HepG2 (cell line): ENCODE data around the gene ITCH. TPM values are rescaled to one million over a fixed set of nuclear protein-coding genes. Genes with fewer than 3 reads are reported as not detected.

Source experiments
- FOXJ3 ChIP-seq: sonication (generic); formaldehyde crosslinking; IDR thresholded peaks from 2 replicates; pipeline ENCODE4 v1.4.0; 2020; ENCODE audit warnings: missing genetic modification reagents, mild to moderate bottlenecking, borderline replicate concordance
- GPN1 ChIP-seq: sonication (generic); formaldehyde crosslinking; IDR thresholded peaks from 2 replicates; pipeline ENCODE4 v1.5.1; 2020; ENCODE audit warnings: missing genetic modification reagents, borderline replicate concordance
- HNRNPLL ChIP-seq: fragments of 200-400 bp; formaldehyde crosslinking; IDR thresholded peaks from 2 replicates; pipeline ENCODE4 v1.6.1; 2017; ENCODE audit warnings: mild to moderate bottlenecking, low read depth, low read length; ENCODE audit not compliant: poor library complexity, severe bottlenecking
- KDM5A ChIP-seq: fragments of 200-600 bp; sonication (generic); IDR thresholded peaks from 2 replicates; pipeline ENCODE4 v1.7.0; 2018; ENCODE audit warnings: antibody characterized with exemption, mild to moderate bottlenecking, low read length, borderline replicate concordance
- KLF9 ChIP-seq: IDR thresholded peaks from 2 replicates; pipeline ENCODE4 v1.6.1; 2016; ENCODE audit warnings: low read depth
- MAFK ChIP-seq, 2 experiments: IDR thresholded peaks in 1 of 2; conservative IDR thresholded peaks in 1 of 2; 2 replicates each; pipeline ENCODE4 v1.6.1; 2011; ENCODE audit warnings: improper control_type of control experiment in 2 of 2, low read length in 2 of 2
- MZF1 ChIP-seq: sonication (generic); formaldehyde crosslinking; IDR thresholded peaks from 2 replicates; pipeline ENCODE4 v1.8.1; 2023; ENCODE audit warnings: mild to moderate bottlenecking, missing genetic modification reagents, borderline replicate concordance
- PBX3 ChIP-seq: sonication (generic); formaldehyde crosslinking; IDR thresholded peaks from 2 replicates; pipeline ENCODE4 v1.8.1; 2023; ENCODE audit warnings: missing genetic modification reagents, inconsistent platforms, borderline replicate concordance
- PRDM10 ChIP-seq: sonication (generic); formaldehyde crosslinking; IDR thresholded peaks from 2 replicates; pipeline ENCODE4 v1.4.0; 2020; ENCODE audit warnings: low read depth, missing genetic modification reagents
- SMYD3 ChIP-seq: sonication (generic); formaldehyde crosslinking; IDR thresholded peaks from 2 replicates; pipeline ENCODE4 v1.8.1; 2023; ENCODE audit warnings: mild to moderate bottlenecking, missing genetic modification reagents
- SRY ChIP-seq: sonication (generic); formaldehyde crosslinking; IDR thresholded peaks from 2 replicates; pipeline ENCODE4 v1.8.0; 2022; ENCODE audit warnings: mild to moderate bottlenecking, missing genetic modification reagents
- TAF15 ChIP-seq: fragments of 200-400 bp; formaldehyde crosslinking; IDR thresholded peaks from one replicate; pipeline ENCODE4 v1.6.1; 2018; ENCODE audit warnings: mild to moderate bottlenecking, low read depth, low read length; ENCODE audit not compliant: poor library complexity, severe bottlenecking
- ZNF180 ChIP-seq: sonication (generic); formaldehyde crosslinking; IDR thresholded peaks from 2 replicates; pipeline ENCODE4 v1.4.0; 2020; ENCODE audit warnings: low read depth, missing genetic modification reagents, borderline replicate concordance
- ZNF674 ChIP-seq: sonication (generic); formaldehyde crosslinking; IDR thresholded peaks from 2 replicates; pipeline ENCODE4 v1.5.0; 2020; ENCODE audit warnings: low read depth, mild to moderate bottlenecking, missing genetic modification reagents
- ZNF776 ChIP-seq: sonication (generic); formaldehyde crosslinking; IDR thresholded peaks from 2 replicates; pipeline ENCODE4 v1.4.0; 2020; ENCODE audit warnings: mild to moderate bottlenecking, missing genetic modification reagents
- ZZZ3 ChIP-seq: sonication (generic); formaldehyde crosslinking; IDR thresholded peaks from 2 replicates; pipeline ENCODE4 v1.4.0; 2020; ENCODE audit warnings: missing genetic modification reagents, mild to moderate bottlenecking, borderline replicate concordance
- polyA plus RNA-seq, 8 experiments: library from polyadenylated mRNA; depleted of rRNA in 3 of 8; stranded (reverse) in 7 of 8; unstranded in 1 of 8; fragments of >200 nt; fragmentation: Illumina TruSeq in 4 of 8; extraction: Trizol in 4 of 8; gene quantifications; 2 replicates each; pipeline versions ENCODE4 v1.2.1 to v1.2.3, GENCODE V29; 2011 to 2016; ENCODE audit warnings: low read depth in 4 of 8, missing spikeins in 1 of 8, mixed read lengths in 1 of 8; ENCODE audit not compliant: insufficient read depth in 1 of 8
- total RNA-seq, 5 experiments: library from RNA; depleted of rRNA; stranded (reverse); fragments of >200 nt; fragmentation: Illumina TruSeq; extraction: Trizol; gene quantifications; 2 replicates each; pipeline ENCODE4 v1.2.3, GENCODE V29; 2016; ENCODE audit warnings: low read depth in 1 of 5
- TF ChIP-seq, protein P1 (sequence below): sonication (generic); formaldehyde crosslinking; IDR thresholded peaks from 2 replicates; pipeline ENCODE4 v1.4.0; 2020; ENCODE audit warnings: missing genetic modification reagents
- TF ChIP-seq, protein P2 (sequence below): sonication (generic); formaldehyde crosslinking; IDR thresholded peaks from 2 replicates; pipeline ENCODE4 v1.4.0; 2020; ENCODE audit warnings: missing genetic modification reagents

The ITCH gene
- total and polyA plus RNA-seq, 2 of the 13 experiments (the other 11 are each of a cell fraction or from before 2014, with no cell fraction given), result 20.5 to 112 TPM

- no peak for TF ChIP-seq PBX3 (CRISPR knock-in tag)
- TF ChIP-seq TAF15, result no peak
- no peak for TF ChIP-seq GPN1
- TF ChIP-seq SMYD3, result no peak
- TF ChIP-seq ZNF776 (CRISPR knock-in tag), result no peak
- no peak for TF ChIP-seq PRDM10
- TF ChIP-seq KDM5A, result no peak
- no peak for TF ChIP-seq ZZZ3 (CRISPR knock-in tag)
- TF ChIP-seq MZF1 (CRISPR knock-in tag), result no peak
- TF ChIP-seq, protein P1, sequence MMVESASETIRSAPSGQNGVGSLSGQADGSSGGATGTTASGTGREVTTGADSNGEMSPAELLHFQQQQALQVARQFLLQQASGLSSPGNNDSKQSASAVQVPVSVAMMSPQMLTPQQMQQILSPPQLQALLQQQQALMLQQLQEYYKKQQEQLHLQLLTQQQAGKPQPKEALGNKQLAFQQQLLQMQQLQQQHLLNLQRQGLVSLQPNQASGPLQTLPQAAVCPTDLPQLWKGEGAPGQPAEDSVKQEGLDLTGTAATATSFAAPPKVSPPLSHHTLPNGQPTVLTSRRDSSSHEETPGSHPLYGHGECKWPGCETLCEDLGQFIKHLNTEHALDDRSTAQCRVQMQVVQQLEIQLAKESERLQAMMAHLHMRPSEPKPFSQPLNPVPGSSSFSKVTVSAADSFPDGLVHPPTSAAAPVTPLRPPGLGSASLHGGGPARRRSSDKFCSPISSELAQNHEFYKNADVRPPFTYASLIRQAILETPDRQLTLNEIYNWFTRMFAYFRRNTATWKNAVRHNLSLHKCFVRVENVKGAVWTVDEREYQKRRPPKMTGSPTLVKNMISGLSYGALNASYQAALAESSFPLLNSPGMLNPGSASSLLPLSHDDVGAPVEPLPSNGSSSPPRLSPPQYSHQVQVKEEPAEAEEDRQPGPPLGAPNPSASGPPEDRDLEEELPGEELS (CRISPR knock-in tag), result no peak; the same call in 1 of the 2 replicates
- TF ChIP-seq ZNF180 (CRISPR knock-in tag), result no peak
- TF ChIP-seq FOXJ3 (CRISPR knock-in tag), result no peak
- TF ChIP-seq ZNF674 (CRISPR knock-in tag), result no peak
- no peak for TF ChIP-seq HNRNPLL
- TF ChIP-seq KLF9 (CRISPR knock-in tag), result 0 out of 2 replicates have a peak, but pooled peaks have one; percentile 38
- no peak for TF ChIP-seq MAFK (conservative IDR thresholded peaks at IDR 0.05 in 1 of 2, IDR thresholded peaks at IDR 0.05 in 1 of 2; ENCODE audit: low read length in 2 of 2)
- no peak for TF ChIP-seq SRY (CRISPR knock-in tag)
- TF ChIP-seq, protein P2, sequence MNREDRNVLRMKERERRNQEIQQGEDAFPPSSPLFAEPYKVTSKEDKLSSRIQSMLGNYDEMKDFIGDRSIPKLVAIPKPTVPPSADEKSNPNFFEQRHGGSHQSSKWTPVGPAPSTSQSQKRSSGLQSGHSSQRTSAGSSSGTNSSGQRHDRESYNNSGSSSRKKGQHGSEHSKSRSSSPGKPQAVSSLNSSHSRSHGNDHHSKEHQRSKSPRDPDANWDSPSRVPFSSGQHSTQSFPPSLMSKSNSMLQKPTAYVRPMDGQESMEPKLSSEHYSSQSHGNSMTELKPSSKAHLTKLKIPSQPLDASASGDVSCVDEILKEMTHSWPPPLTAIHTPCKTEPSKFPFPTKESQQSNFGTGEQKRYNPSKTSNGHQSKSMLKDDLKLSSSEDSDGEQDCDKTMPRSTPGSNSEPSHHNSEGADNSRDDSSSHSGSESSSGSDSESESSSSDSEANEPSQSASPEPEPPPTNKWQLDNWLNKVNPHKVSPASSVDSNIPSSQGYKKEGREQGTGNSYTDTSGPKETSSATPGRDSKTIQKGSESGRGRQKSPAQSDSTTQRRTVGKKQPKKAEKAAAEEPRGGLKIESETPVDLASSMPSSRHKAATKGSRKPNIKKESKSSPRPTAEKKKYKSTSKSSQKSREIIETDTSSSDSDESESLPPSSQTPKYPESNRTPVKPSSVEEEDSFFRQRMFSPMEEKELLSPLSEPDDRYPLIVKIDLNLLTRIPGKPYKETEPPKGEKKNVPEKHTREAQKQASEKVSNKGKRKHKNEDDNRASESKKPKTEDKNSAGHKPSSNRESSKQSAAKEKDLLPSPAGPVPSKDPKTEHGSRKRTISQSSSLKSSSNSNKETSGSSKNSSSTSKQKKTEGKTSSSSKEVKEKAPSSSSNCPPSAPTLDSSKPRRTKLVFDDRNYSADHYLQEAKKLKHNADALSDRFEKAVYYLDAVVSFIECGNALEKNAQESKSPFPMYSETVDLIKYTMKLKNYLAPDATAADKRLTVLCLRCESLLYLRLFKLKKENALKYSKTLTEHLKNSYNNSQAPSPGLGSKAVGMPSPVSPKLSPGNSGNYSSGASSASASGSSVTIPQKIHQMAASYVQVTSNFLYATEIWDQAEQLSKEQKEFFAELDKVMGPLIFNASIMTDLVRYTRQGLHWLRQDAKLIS, result 0 out of 2 replicates have a peak, but pooled peaks have one; percentile 38
These were observed 28.2 kb upstream of the ITCH start (continued) for GRCh38 chr20:34334654-34335407.
